Measurements from ENCODE around the gene PLCB2. TPM values are rescaled to one million over a fixed set of nuclear protein-coding genes. Genes with fewer than 3 reads are reported as not detected.

PLCB2 gene
- total RNA-seq, 1 experiment from 2014 or later = 7.4 TPM

DNA sequence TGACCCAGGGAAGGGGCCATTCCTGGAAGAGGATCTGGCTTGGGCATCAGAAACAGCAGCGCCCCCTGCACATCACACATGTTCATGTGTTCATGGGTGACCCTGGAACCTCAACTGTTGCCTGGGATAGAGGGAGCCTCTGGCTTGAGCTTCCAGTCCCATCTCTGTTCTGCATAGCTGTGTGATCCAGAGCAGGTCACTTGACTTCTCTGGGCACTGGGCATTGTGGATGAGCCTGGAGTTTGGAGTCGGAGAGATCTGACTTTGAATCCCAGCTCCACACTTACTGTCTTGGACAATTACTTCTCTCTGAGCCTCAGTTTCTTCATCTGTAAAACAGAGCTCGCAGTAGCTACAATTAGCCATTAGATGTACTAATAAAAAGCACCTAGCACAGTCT is 53.3 kb downstream of the PLCB2 start:
- H2BK15ac ChIP-seq (ENCODE audit: low read depth, low read length) = no peak overlapping the region
- H4K5ac ChIP-seq (ENCODE audit: insufficient read length, low read depth, low read length) = no peak overlapping the region
- H4K8ac ChIP-seq (replicated peaks; ENCODE audit: insufficient read length, low read depth, low read length) = no peak overlapping the region
- H2BK5ac ChIP-seq (ENCODE audit: insufficient read length, low read length) = no peak overlapping the region
- H3K79me1 ChIP-seq (ENCODE audit: insufficient read depth, low read depth, low read length, poor library complexity, severe bottlenecking) = no peaks in the 10 kb centered on the region
- WGBS (ENCODE audit: extremely low coverage, insufficient read length, low lambda C conversion rate) = no CpG with 5 or more reads among the region's 3 CpGs
- peaks cover 0 to 3% (median 2%) of the 10 kb centered on the region in 3 experiments; a peak in 2 of 7 replicates for H3K36me3 Mint-ChIP-seq (ENCODE audit: insufficient read depth in 1 of 3, low read depth in 3 of 3)
- no peak overlapping the region for H2AFZ ChIP-seq (ENCODE audit: low read length)
- no peak overlapping the region for H3K4ac ChIP-seq (ENCODE audit: low read depth, low read length)
- H3K18ac ChIP-seq (ENCODE audit: insufficient read length, low read depth, low read length) = no peak overlapping the region
- no peak overlapping the region for H3T11ph ChIP-seq (ENCODE audit: low read length)
- no peak for DNase-seq
- H3K56ac ChIP-seq (ENCODE audit: insufficient read length, low read depth, low read length) = no peak overlapping the region
- no peak overlapping the region for H2BK20ac ChIP-seq (ENCODE audit: low read depth, low read length, poor library complexity, severe bottlenecking)
- H3K9me3 Mint-ChIP-seq = no peaks in the 10 kb centered on the region; a peak in 1 of 5 replicates
- H3K27me3 Mint-ChIP-seq (ENCODE audit: low read depth) = peaks cover 45% of the 10 kb centered on the region
- no peak overlapping the region for H3K4me3 Mint-ChIP-seq
- H3K79me2 ChIP-seq (ENCODE audit: insufficient read depth, low read length) = no peaks in the 10 kb centered on the region
- no peak overlapping the region for H3K4me2 ChIP-seq (ENCODE audit: insufficient read depth, insufficient read length, low read length)
- H4K20me1 ChIP-seq (ENCODE audit: control insufficient read depth, insufficient read depth, insufficient read length) = no peaks in the 10 kb centered on the region
- H3K4me1 Mint-ChIP-seq = peaks cover 25 to 27% of the 10 kb centered on the region in 2 experiments
- TF ChIP-seq, protein P1, sequence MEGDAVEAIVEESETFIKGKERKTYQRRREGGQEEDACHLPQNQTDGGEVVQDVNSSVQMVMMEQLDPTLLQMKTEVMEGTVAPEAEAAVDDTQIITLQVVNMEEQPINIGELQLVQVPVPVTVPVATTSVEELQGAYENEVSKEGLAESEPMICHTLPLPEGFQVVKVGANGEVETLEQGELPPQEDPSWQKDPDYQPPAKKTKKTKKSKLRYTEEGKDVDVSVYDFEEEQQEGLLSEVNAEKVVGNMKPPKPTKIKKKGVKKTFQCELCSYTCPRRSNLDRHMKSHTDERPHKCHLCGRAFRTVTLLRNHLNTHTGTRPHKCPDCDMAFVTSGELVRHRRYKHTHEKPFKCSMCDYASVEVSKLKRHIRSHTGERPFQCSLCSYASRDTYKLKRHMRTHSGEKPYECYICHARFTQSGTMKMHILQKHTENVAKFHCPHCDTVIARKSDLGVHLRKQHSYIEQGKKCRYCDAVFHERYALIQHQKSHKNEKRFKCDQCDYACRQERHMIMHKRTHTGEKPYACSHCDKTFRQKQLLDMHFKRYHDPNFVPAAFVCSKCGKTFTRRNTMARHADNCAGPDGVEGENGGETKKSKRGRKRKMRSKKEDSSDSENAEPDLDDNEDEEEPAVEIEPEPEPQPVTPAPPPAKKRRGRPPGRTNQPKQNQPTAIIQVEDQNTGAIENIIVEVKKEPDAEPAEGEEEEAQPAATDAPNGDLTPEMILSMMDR (conservative IDR thresholded peaks at IDR 0.05) = no peak; the same call in 2 of the 3 replicates
- H3K23ac ChIP-seq (ENCODE audit: insufficient read length, low read depth, low read length) = no peak overlapping the region
- H4K91ac ChIP-seq (ENCODE audit: insufficient read length, low read depth, low read length) = no peak overlapping the region
- no peaks in the 10 kb centered on the region for H3K9me3 ChIP-seq (ENCODE audit: control insufficient read depth, low read depth, low read length)
- peaks cover 9% of the 10 kb centered on the region for H3K23me2 ChIP-seq (ENCODE audit: insufficient read length, low read depth, low read length, poor library complexity, severe bottlenecking)
- H3K27ac Mint-ChIP-seq = no peak overlapping the region; a peak in 1 of 7 replicates
- no peak overlapping the region for H3K9ac ChIP-seq (ENCODE audit: extremely low read depth, insufficient read length, low read length)
- no peak overlapping the region for H3K27ac ChIP-seq (ENCODE audit: insufficient read length, low read depth, low read length)
- H3K27me3 ChIP-seq (ENCODE audit: insufficient read depth, low read length) = peaks cover 16% of the 10 kb centered on the region; the same call in 1 of the 2 replicates
- H2BK120ac ChIP-seq (ENCODE audit: low read depth, low read length, poor library complexity, severe bottlenecking) = no peak overlapping the region
- no peak overlapping the region for H2AK5ac ChIP-seq (ENCODE audit: insufficient read length, low read length)
- H3K4me1 ChIP-seq (ENCODE audit: insufficient read depth, low read length) = peaks cover 4% of the 10 kb centered on the region; the same call in 1 of the 2 replicates
- H2BK12ac ChIP-seq (ENCODE audit: insufficient read length, low read depth, low read length) = no peak overlapping the region
- no peak overlapping the region for H3K14ac ChIP-seq (ENCODE audit: insufficient read depth, low read length)

Data from H9 (cell line).